Stimulated activated naive CD4-positive, alpha-beta T cell (primary cell): ENCODE measurements around the gene ADAM33.

Source experiments
- DNase-seq, 6 experiments: peaks; one replicate each; lab custom pipeline; 2025; lab: John Stamatoyannopoulos, UW

Gene ADAM33

DNA sequence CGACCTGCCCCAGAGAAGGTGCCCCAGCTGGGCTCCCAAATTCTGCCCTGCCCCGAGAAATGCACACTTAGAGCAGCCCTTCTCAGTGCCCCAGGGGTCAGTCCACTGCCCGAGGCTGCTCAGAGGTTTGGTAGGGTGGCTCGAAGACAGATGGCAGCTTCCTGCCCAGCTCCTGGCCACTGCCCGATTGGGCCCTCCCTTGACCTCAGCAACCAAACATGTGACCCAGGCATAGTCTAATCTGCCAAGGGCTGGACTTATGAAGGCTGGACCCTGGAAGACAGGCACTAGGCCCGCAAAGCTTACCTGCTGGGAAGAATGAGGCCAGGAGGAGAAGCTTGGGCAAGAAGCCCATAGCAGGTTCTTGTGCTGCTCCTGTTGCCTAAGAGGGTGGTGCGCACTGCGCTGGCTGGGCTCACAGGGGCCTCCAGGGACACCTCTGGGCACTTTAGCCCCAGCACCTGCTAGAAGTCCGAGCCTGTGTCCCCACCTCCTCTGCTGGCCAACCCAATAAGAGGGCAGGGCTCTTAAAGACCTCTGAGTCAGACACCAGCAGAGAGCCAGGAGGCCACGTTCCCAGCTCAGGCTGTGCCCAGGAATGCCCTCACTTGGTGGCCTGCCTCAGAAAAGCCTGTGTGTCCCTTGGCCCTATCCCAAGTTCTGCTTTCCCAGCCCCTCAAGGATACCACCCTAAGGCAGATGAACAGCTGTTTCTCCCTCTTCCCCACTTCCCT lies 25.1 kb upstream of the ADAM33 start:
- DNase-seq, result no peak

DNA sequence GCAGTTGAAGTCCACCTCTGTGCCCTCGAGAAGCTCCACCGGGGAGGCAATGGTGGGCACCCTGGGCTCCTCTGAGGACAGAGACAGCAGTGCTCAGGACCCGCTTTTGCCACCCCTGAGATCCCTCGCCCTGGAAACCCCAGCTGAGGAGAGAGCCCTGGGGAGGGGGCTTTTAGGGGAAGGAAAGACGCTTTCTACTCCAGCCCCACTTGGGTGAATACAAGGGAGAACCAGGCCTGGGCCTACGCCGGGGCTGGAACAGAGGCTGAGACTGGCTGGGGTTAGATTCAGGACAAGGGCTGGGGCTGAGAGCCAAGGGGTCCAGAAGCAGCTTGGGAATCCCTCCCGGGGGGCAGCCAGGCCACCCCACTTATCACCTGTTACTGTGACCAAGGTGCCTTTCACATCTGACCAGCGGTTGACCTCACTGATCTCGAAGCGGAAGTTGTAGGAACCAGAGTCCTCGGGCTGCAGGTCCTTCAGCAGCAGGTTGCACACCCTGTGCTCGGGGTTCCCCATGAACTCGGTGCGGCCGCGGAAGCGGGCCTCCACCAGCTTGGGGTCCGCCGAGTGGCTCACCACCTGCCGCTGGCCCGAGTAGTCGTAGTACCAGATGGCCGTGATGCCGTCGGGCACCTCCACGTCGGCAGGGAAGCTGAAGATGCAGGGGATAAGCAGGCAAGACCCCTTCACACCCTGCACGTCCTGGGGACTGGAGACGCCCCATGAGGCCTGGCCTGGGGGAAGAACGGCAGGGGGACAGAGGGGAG lies 24.3 kb upstream of the ADAM33 start:
- DNase-seq, result no peak

DNA sequence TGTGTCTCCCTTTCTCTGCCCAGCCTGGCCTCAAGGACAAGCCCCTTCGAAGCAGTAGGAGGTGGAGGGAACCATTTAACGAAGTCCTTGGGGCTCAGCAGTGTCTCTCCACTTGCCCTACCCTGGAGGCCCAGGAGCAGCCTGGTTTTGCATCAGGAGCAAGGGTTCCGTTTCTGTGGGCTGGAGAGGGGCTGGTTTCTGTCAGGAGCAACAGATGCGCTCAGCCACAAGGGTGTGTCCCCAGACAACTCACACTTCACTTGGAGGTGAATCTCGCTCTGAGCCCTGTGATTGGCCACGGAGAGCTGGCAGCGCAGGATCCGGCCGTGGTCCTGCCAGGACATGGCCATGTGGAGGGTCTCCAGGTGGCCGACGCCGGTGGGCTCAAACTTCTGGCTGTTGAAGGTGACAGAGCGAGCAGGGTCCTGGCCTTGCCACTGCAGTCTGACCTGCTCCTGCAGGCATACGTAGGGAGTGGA lies 23.7 kb upstream of the ADAM33 start:
- DNase-seq, result no peak

DNA sequence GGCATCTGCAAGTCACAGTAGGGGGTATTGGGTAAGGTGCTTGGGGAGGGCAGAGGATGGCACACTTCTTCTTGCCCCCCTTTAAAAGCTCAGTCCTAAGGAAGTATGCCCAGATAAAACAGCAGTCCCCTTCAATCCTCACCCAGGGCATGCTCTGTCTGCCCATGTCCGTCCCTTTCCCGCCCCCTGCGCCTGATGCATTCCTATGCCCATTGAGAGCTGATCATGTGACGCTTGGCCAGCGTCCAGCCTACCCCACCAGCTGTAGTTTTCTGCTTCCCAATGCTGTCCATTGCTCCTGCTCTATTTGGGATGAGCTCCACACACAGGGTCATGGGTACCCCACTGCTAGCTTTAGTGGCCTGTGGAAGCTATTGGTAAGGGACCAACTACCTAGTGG lies 22.3 kb upstream of the ADAM33 start:
- DNase-seq, result no peak

DNA sequence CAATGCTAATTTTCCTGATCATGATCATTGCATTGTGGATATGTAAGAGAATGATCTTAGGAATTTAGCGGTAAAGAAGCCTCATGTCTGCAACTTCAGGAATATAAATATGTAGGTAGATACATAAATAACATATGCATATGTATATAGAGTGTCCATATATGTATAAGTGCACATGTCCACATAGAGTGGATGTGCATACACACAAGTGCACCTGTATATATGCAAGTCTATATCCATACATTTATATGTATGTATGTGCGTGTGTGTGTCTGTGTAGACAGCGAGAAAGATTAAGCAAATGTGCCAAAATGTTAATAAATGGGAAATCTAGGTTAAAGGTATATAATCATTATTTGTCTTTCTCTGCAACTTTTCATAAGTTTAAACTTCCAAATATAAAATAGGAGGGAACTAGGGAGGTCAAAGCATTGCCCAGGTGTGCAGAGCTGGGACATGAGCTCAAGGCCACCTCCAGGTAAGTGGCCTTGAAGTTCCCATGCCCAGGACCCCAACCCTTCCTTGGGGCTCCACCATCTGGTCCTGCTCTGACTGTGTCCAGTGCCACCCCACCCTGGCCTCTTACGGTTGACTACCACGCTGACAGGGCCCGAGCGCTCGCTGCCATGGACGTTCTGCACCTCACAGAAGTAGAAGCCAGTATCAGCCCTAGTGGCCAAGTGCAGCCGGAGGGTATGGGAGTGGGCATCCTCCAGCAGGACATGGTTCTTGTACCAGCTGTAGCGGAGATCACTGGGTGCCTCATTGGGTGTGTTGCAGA lies 21.0 kb upstream of the ADAM33 start:
- no peak for DNase-seq

DNA sequence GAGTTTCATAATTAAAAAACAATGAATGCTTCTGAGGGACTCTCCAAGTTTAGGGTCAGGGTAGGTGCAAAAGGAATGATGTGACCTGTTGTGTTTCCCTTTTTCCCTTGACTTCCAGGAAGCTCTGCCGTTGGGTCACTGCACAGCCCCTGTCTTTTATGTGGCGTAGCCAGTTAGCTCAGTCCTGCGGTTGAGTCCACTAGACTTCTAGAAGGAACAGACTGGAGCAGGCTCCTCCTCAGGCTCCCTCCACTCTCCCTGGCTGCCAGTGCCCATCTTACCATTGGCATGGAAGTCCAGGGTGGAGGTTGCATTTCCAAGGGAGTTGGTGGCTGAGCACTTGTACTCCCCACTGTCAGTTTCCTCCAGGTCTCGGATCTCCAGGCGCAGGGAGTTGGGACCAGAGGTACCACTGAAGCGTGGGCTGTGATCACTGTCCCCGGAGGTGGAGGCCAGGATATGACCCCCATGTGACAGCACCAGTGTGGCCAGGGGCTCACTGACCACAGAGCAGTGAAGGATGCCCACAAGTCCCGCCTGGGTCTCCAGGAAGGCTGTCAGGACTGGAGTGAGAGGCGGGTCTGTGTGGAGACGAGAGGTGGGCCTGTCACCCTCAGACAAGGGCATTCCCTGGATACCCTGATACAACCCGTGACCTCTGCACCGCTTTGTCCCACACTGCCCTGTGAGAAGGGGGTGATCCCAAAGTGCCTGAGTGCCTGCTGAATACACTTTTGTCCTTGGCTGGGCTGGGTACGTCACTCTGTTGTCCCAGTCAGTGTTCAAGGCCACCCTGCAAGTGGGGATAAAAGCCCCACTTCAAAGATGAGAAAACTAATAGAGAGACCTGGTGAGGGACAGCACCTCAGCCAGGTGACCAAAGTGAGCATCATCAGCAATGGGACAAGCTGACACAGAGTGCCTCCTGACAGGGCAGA lies 19.5 kb upstream of the ADAM33 start:
- no peak for DNase-seq

DNA sequence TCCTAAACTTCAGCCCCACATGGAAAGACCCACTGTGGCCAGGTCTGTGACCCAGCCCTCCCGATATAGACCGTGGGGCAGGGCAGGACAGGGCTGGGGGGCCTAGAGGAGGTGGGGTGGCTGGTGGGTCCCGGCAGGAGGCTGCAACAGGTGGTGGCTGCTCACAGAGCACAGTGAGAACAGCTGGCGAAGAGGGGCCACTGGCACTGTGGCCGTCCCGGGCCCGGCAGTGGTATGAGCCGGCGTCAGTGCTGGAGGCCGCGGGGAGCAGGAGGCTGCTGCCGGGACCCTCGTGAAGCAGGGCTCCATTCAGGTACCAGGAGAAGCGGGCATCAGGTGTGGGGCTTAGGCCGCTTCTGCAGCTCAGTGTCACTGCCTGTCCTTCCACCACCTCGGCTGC lies 17.2 kb upstream of the ADAM33 start:
- no peak for DNase-seq

DNA sequence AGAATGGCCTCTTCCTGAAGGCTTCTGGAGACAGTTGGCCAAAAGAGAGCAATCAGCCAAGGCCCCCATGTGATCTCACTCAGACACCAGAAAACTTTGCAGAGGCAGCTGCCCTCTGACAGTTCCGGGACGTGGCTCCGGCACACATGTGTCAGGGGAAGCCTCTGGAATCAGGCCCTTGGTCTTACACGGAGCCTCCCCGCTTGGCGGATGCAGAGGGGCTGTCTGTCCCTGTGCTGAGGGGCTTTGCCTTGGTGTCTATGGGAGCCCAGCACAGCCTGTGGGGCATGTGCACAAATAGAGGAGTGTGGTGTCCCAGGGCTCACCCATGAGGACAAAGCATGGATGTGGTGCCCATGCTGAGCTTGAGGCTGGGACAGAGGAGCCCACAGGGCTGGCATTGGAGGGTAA lies 16.8 kb upstream of the ADAM33 start:
- DNase-seq, result no peak

DNA sequence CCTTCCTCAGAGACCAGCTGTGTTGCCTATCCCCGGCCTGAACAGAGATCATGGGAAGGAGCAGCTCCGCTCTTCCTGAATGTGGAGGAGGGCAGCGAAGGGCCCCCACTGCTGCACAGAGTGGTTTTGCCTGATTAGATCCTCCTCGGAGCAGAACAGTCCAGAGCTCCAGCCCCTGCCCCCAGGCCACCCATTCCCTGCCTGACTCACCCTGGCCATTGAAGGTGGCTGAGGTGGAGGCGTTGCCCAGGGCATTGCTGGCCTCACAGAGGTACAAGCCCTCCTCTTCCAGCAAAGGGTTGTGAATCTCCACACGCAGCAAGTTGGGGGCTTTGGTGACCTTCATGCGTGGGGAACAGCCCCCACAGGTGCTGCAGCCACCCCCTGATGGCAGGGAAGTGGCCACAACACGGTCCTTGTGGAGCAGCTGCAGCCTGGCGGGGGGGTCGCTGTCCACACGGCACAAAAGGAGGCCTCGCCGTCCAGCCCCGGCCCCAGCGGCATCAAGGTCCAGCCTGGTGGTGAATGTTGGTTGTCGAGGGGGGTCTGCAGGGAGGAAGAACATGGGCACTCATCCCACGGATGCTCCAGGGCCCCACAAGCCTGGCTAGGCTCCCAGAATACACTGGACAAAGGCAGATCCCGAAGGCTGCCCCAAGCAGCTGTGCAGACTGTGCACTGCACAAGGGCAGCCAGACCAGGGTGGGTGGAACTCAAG lies 15.9 kb upstream of the ADAM33 start:
- no peak for DNase-seq

DNA sequence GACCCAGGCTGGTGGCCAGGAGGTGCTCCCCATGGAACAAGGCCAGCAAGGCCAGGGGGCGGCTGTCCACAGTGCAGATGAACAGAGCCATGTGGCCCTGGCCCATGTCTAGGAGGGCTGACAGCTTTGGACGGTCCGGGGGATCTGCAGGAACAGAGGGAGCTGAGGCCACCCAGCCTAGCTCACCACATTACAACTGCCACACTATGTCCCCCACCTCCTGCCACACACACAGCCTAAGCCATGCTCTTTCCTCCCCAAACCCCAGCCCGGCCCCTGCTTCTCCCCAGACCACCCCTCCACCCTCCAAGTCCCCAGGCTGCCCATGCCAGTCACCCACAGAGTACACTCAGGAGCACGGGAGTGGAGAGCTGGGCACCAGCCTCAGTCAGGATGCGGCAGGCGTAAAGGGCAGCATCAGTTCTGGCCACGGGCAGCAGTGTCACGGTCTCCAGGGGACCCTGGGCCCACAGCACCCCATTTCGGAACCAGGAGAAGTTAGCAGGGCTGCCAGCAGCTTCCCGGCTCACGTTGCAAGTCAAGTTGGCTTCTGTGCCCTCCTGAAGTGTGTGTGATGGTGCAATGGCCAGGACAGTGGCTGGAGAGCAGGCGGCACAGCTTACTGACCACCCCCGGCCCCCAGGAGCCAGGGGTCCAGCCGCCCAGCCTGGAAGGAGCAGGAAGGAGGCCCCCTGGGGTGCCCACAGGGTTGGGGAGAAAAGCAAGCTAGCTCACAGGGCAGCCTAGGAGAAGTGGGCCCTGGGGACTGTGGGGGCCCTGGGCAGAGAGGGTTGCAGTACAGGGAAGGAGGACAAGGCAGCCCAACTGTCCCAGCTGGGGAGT lies 15.2 kb upstream of the ADAM33 start:
- DNase-seq, result no peak

DNA sequence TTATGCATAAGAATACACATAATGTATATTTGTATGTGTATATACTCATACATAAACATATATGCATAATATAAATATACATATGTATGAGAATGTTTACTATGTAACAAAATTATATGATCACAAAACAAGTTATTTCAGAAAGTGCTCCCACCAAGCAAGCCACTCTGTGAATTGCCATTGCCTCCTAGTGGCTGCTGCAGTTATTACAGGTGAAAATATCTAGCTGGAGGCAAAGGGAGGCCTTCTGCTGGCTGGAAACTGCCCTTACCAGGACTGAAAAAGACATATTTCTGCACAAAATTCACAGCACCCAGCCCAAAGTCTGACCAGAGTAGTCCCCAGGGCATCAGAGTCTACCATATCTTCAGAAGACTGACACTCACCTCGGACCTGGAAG lies 14.4 kb upstream of the ADAM33 start:
- DNase-seq, result no peak

DNA sequence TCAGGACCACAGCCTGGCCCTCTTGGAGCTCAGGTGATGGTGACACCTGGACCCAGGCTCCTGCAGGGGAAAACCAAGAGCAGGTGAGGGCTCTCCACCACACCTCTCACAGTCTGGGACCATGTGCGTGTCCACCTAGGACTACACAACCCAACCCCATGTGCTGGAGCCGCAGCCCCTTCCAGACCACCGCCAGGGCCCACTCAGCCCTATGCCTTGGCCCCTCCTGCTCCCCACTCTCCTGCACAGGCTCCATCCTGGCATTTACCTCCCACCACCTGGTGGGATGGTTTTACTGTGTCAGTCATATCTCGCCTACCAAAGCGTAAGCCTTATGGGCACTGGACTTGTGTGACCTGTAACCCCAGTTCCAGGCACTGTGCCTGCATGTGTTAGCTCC lies 13.1 kb upstream of the ADAM33 start:
- DNase-seq, result no peak

DNA sequence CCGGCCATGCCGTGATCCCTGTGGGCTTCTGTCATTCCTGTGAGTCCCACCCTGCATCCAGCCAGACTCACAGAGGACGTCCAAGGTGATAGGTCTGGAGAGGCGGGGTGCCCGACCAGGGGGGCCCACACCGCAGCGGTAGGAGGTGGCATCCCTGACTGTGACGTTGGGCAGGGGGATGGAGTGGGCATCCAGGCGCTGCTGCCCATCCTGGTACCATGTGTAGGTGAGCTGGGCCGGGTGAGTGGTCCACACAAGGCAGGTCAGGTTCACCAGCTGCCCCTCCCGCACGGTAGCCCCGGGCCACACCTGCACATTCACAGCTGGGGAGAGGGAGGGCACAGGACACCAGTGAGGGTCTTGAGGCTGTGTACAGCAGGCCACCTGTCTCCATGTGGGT lies 11.6 kb upstream of the ADAM33 start:
- DNase-seq, result no peak

DNA sequence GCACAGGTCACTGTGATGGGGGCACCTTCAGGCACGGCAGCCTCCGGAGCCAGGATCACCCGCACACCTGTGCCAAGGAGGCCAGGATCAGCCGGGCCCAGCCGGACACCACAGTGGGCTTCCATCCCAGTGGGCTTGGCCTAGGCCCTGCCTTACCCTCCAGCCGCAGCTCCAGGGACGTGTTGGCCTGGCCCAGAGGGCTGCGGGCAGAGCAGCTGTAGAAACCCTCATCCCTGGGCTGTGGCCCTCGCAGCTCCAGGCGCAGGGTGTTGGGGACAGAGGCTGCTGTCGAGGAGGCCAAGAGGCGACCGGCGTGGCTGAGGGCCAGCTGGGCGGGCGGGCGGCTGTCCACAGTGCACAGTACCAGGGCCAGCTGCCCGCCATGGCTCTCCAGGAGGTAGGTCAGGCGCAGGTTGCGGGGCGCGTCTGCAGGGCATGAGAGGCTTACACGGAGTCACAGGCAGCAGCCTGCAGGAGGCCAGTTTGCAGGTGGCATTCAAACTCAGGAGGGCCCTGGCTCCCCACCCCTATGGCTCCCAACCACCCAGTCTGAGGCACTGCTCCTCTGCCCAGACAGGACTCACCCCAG lies 11.0 kb upstream of the ADAM33 start:
- DNase-seq, result no peak

DNA sequence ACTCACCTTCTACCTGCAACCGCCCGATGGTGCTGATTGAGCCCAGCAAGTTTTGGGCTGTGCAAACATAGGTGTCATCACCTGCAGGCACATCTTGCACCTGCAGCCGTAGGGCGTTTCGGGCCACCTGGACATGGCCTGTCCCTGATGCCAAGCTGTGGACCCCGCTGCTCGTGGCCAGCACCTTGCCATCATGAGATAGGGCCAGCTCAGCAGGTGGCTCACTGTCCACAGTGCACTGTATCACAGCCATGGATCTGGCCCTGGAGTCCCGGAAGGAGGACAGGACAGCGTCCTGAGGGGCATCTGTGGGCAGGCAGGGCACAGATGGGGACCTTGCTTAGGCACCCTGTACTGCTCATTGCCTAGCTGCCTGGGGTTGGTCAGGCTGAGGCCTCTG lies 10.1 kb upstream of the ADAM33 start:
- no peak for DNase-seq

DNA sequence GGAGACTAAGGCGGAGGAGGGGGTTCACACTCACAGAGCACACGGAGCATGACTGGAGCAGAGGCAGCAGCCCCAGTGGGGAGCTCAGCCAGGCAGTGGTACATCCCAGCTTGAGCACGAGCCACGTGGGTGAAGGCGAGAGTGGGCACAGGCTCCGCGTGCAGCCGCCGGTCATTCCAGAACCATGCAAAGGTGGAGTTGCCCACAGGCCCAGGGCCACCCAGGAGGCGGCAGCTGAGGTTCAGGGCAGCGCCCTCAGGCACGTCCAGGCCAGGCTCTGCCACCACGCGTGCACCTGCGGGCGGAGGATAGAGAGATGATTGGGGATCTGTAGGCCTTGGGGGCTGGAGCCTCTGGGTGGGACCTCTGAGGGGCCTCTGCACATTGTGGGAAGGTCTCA lies 9.5 kb upstream of the ADAM33 start:
- no peak for DNase-seq

DNA sequence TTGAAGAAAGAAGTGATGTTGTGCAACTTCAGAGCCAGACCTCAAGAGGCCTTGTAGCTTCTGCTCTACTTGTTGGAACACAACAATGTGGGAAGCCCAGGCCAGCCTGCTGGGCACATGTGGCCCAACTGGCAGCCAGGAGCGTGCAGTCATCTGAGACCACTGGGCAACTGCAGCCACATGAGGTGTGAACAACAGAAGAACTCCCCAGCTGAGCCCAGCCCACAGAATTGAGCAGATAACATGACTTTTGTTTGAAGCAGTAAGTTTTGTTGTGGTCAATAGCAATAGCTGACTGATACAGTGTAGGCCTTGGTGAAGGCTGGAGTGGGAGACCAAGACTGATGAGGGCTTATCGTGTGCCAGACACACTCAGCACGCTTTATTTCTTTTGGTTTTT lies 8.6 kb upstream of the ADAM33 start:
- DNase-seq, result no peak

DNA sequence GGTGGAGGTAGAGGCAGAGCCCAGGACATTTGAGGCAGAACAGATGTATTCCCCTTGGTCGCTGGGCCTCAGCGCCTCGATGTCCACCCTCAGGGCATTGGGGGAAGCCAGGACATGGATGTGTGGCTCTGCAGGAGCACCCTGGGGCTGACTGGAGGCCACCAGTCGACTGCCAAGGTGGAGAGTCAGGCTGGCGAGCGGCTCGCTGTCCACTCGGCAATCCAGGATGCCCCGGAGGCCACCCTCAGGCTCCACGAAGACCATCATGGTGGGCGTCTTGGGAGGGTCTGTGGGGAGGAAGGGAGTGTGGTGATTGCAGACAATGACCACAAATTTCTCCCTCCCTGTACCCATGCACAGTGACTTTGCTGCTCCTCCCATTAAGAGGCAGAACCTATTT lies 8.2 kb upstream of the ADAM33 start:
- no peak for DNase-seq

DNA sequence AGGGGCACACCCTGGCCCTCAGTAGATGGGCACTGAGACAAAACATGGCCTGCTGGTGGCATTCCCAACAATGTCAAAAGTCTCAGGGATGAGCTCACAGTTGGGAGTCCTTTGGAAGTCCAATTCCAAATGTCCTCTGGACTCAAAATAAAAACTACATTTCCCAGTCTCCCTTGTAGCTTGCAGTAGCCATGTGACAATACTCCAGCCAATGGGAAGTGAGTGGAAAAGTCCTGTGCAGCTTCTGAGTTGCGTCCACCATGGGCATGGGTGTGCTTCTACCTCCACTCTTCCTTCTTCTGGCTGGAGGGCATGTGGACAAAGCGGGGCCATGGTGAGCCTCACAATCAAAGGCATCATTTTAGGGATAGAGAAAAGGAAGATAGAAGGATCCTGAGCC lies 5.8 kb upstream of the ADAM33 start:
- DNase-seq, result no peak

DNA sequence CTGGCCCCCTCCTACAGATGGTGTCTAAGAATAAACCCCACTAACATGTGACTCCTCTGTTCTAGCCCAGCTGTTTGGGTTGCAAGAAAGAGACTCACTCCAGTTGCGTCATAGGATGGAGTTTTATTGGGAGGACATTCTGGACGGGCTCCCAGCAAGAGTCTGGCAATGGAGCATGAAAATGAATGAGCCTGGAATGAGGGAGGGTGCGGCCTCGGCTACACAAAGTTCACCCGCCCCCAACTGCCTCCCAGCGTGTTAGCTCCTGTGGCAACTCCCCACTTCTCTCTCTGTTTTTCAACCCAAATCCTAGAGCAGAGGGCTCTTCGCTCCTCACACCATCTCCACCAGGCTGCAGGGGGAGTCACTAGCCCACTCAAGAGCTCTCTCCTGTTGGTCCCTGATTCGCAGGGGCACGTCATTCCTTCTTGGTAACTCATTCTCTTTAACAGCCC lies 5.1 kb upstream of the ADAM33 start:
- no peak for DNase-seq
